GM10266 (cell line): ENCODE measurements around the gene USH2A.

ENCODE experiments used
- DNase-seq: peaks from one replicate; pipeline ENCODE4 v3.0.0; 2012; ENCODE audit errors: extremely low spot score
- CTCF ChIP-seq: IDR thresholded peaks from 2 replicates; pipeline ENCODE4 v1.5.1; 2012; ENCODE audit warnings: mild to moderate bottlenecking, low read depth; ENCODE audit not compliant: control insufficient read depth, insufficient read depth; ENCODE audit errors: missing control alignments

The USH2A gene

GRCh38 chr1:215888159-215888558 lies 535.1 kb downstream of the USH2A start:
- peak; percentile 6 for TF ChIP-seq CTCF
- DNase-seq, result no peak

GRCh38 chr1:215887627-215888026 lies 535.6 kb downstream of the USH2A start:
- DNase-seq, result no peak
- TF ChIP-seq CTCF, result no peak

- no peak for TF ChIP-seq CTCF
- DNase-seq, result no peak
Observed at GRCh38 chr1:215883004-215883403, 540.2 kb downstream of the USH2A start.

GRCh38 chr1:215878843-215879242 lies 544.4 kb downstream of the USH2A start:
- no peak for DNase-seq
- TF ChIP-seq CTCF, result no peak

DNA sequence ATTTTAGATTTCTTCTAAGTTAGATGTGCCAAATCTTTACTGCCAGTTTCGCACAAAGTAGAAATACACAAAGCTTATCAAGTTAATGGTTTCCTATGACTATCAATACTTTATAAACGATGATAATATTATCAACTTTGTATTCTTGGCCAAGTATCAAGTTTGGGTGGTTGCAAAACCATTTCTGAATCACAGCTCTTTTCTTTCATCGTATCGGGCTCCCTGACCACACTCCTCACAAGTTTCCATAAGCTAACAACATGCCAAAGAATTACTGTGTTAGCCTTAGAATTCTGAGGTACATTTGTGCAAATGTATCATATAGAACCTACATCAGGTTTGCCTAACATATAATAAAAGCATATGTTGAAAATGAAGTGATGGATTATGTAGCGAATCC lies 545.1 kb downstream of the USH2A start:
- no peak for DNase-seq
- no peak for TF ChIP-seq CTCF

- no peak for DNase-seq
- TF ChIP-seq CTCF, result no peak
Observed at GRCh38 chr1:215877452-215877951, 545.7 kb downstream of the USH2A start.

- TF ChIP-seq CTCF, result no peak
- DNase-seq, result no peak
Observed at GRCh38 chr1:215875712-215876111, 547.5 kb downstream of the USH2A start.
